ENCODE measurements around the gene RBM20.

Gene RBM20

GRCh38 chr10:110699859-110700468, 55.8 kb downstream of the RBM20 start:
- no peak for ATAC-seq
- TF ChIP-seq RARB (CRISPR knock-in tag; IDR thresholded peaks at IDR 0.05) = no peak
- no peak for TF ChIP-seq OSR1 (CRISPR knock-in tag; IDR thresholded peaks at IDR 0.05)
- TF ChIP-seq TOX (CRISPR knock-in tag; IDR thresholded peaks at IDR 0.05; ENCODE audit: borderline replicate concordance) = no peak
- no peak for TF ChIP-seq ZFP3 (CRISPR knock-in tag; IDR thresholded peaks at IDR 0.05)
- TF ChIP-seq ESRRG (CRISPR knock-in tag; IDR thresholded peaks at IDR 0.05) = no peak
- TF ChIP-seq ARNTL (CRISPR knock-in tag; IDR thresholded peaks at IDR 0.05; ENCODE audit: borderline replicate concordance, low read depth) = no peak
- TF ChIP-seq ZNF8 (CRISPR knock-in tag; IDR thresholded peaks at IDR 0.05) = no peak
- no peak for TF ChIP-seq POU6F1 (CRISPR knock-in tag; IDR thresholded peaks at IDR 0.05; ENCODE audit: borderline replicate concordance, low read depth)
- no peak for TF ChIP-seq ZC3H10 (CRISPR knock-in tag; IDR thresholded peaks at IDR 0.05)
- no peak for TF ChIP-seq CSDC2 (CRISPR knock-in tag; IDR thresholded peaks at IDR 0.05)
- TF ChIP-seq PPARA (CRISPR knock-in tag; IDR thresholded peaks at IDR 0.05; ENCODE audit: borderline replicate concordance) = no peak
- no peak for TF ChIP-seq TCF4 (CRISPR knock-in tag; IDR thresholded peaks at IDR 0.05; ENCODE audit: borderline replicate concordance)
- no peak for TF ChIP-seq BACH2 (CRISPR knock-in tag; IDR thresholded peaks at IDR 0.05; ENCODE audit: borderline replicate concordance)
- no peak for TF ChIP-seq ISL1 (CRISPR knock-in tag; IDR thresholded peaks at IDR 0.05)

- TF ChIP-seq ZFP30 (CRISPR knock-in tag; IDR thresholded peaks at IDR 0.05) (no peak), TCF4 (CRISPR knock-in tag; IDR thresholded peaks at IDR 0.05; ENCODE audit: borderline replicate concordance) (no peak), POU6F1 (CRISPR knock-in tag; IDR thresholded peaks at IDR 0.05; ENCODE audit: borderline replicate concordance, low read depth) (no peak), TOX (CRISPR knock-in tag; IDR thresholded peaks at IDR 0.05; ENCODE audit: borderline replicate concordance) (no peak), ZNF565 (CRISPR knock-in tag; conservative IDR thresholded peaks at IDR 0.05; ENCODE audit: low read depth) (no peak), ISL1 (CRISPR knock-in tag; IDR thresholded peaks at IDR 0.05) (no peak), SNAI2 (CRISPR knock-in tag; IDR thresholded peaks at IDR 0.05) (no peak), GLIS3 (CRISPR knock-in tag; IDR thresholded peaks at IDR 0.05) (no peak), ESRRG (CRISPR knock-in tag; IDR thresholded peaks at IDR 0.05) (no peak), ARNTL (CRISPR knock-in tag; IDR thresholded peaks at IDR 0.05; ENCODE audit: borderline replicate concordance, low read depth) (no peak), CSDC2 (CRISPR knock-in tag; IDR thresholded peaks at IDR 0.05) (no peak), BACH2 (CRISPR knock-in tag; IDR thresholded peaks at IDR 0.05; ENCODE audit: borderline replicate concordance) (no peak), ZC3H10 (CRISPR knock-in tag; IDR thresholded peaks at IDR 0.05) (no peak), OSR1 (CRISPR knock-in tag; IDR thresholded peaks at IDR 0.05) (no peak)
- TF ChIP-seq, protein P1, sequence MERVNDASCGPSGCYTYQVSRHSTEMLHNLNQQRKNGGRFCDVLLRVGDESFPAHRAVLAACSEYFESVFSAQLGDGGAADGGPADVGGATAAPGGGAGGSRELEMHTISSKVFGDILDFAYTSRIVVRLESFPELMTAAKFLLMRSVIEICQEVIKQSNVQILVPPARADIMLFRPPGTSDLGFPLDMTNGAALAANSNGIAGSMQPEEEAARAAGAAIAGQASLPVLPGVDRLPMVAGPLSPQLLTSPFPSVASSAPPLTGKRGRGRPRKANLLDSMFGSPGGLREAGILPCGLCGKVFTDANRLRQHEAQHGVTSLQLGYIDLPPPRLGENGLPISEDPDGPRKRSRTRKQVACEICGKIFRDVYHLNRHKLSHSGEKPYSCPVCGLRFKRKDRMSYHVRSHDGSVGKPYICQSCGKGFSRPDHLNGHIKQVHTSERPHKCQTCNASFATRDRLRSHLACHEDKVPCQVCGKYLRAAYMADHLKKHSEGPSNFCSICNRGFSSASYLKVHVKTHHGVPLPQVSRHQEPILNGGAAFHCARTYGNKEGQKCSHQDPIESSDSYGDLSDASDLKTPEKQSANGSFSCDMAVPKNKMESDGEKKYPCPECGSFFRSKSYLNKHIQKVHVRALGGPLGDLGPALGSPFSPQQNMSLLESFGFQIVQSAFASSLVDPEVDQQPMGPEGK (CRISPR knock-in tag; IDR thresholded peaks at IDR 0.05; ENCODE audit: borderline replicate concordance) = no peak
- TF ChIP-seq, protein P2, sequence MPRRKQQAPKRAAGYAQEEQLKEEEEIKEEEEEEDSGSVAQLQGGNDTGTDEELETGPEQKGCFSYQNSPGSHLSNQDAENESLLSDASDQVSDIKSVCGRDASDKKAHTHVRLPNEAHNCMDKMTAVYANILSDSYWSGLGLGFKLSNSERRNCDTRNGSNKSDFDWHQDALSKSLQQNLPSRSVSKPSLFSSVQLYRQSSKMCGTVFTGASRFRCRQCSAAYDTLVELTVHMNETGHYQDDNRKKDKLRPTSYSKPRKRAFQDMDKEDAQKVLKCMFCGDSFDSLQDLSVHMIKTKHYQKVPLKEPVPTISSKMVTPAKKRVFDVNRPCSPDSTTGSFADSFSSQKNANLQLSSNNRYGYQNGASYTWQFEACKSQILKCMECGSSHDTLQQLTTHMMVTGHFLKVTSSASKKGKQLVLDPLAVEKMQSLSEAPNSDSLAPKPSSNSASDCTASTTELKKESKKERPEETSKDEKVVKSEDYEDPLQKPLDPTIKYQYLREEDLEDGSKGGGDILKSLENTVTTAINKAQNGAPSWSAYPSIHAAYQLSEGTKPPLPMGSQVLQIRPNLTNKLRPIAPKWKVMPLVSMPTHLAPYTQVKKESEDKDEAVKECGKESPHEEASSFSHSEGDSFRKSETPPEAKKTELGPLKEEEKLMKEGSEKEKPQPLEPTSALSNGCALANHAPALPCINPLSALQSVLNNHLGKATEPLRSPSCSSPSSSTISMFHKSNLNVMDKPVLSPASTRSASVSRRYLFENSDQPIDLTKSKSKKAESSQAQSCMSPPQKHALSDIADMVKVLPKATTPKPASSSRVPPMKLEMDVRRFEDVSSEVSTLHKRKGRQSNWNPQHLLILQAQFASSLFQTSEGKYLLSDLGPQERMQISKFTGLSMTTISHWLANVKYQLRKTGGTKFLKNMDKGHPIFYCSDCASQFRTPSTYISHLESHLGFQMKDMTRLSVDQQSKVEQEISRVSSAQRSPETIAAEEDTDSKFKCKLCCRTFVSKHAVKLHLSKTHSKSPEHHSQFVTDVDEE (CRISPR knock-in tag; IDR thresholded peaks at IDR 0.05) = no peak
- TF ChIP-seq, protein P3, sequence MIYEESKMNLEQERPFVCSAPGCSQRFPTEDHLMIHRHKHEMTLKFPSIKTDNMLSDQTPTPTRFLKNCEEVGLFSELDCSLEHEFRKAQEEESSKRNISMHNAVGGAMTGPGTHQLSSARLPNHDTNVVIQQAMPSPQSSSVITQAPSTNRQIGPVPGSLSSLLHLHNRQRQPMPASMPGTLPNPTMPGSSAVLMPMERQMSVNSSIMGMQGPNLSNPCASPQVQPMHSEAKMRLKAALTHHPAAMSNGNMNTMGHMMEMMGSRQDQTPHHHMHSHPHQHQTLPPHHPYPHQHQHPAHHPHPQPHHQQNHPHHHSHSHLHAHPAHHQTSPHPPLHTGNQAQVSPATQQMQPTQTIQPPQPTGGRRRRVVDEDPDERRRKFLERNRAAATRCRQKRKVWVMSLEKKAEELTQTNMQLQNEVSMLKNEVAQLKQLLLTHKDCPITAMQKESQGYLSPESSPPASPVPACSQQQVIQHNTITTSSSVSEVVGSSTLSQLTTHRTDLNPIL (CRISPR knock-in tag; IDR thresholded peaks at IDR 0.05; ENCODE audit: low read depth) = no peak
- ATAC-seq = no peak
Measured at GRCh38 chr10:110700947-110701616, 56.9 kb downstream of the RBM20 start.

Data from SK-N-SH treated with all-trans-retinoic acid at 6 μM for 48 hours (cell line).